Esophagus muscularis mucosa (tissue), 4 donors: ENCODE measurements around the gene GNAS-AS1. TPM values are rescaled to one million over a fixed set of nuclear protein-coding genes. Genes with fewer than 3 reads are reported as not detected.

Source experiments
- DNase-seq: peaks from one replicate; pipeline ENCODE4 v3.0.0-alpha.2; 2017; ENCODE audit errors: extremely low spot score
- H3K27ac ChIP-seq, 4 donors: fragments of 200-600 bp; sonication (generic); replicated peaks in 1 of 4; 1 replicate in 3 of 4; 2 replicates in 1 of 4; pipeline ENCODE4 v1.5.1; 2016 to 2019; ENCODE audit warnings: mild to moderate bottlenecking in 1 of 4
- H3K27me3 ChIP-seq, 4 donors: fragments of 200-600 bp; sonication (generic); one replicate each; pipeline versions ENCODE4 v1.5.1 to v1.6.0; 2016 to 2019
- H3K36me3 ChIP-seq, 4 donors: fragments of 200-600 bp; sonication (generic); one replicate each; pipeline ENCODE4 v1.5.1; 2016 to 2019
- H3K4me1 ChIP-seq, 4 donors: fragments of 200-600 bp; sonication (generic); one replicate each; pipeline ENCODE4 v1.5.1; 2016 to 2019
- H3K4me3 ChIP-seq, 4 donors: fragments of 200-600 bp; sonication (generic); 1 replicate in 2 of 4; 2 replicates in 2 of 4; pipeline ENCODE4 v1.5.1; 2016 to 2019; ENCODE audit warnings: mild to moderate bottlenecking in 4 of 4, moderate library complexity in 1 of 4
- H3K9me3 ChIP-seq, 4 donors: fragments of 200-600 bp; sonication (generic); 1 replicate in 3 of 4; 2 replicates in 1 of 4; pipeline ENCODE4 v1.5.1; 2016 to 2019
- EP300 ChIP-seq: sonication (generic); formaldehyde crosslinking; IDR thresholded peaks from one replicate; pipeline ENCODE4 v1.6.1; 2017; ENCODE audit warnings: antibody characterized with exemption
- POLR2A ChIP-seq: fragments of 450-650 bp; IDR thresholded peaks from one replicate; pipeline ENCODE4 v1.6.1; 2017; ENCODE audit warnings: antibody characterized with exemption, moderate library complexity, mild to moderate bottlenecking, low read depth
- POLR2AphosphoS5 ChIP-seq, 2 donors: sonication (generic); formaldehyde crosslinking; IDR thresholded peaks; one replicate each; pipeline ENCODE4 v1.6.1; 2017; ENCODE audit warnings: antibody characterized with exemption in 2 of 2
- WGBS: methylation state at CpG from one replicate; pipeline ENCODE4 v1.1.5; 2018; 5-methylcytosine and 5-hydroxymethylcytosine counted together
- intact Hi-C: fragments of 100-400 bp; cut with DNase I; formaldehyde crosslinking; loops from one replicate; pipeline ENCODE4 v1.15.1; 2023
- total RNA-seq, 4 donors: library from RNA; depleted of rRNA; stranded (reverse); fragments of >200 nt; gene quantifications; one replicate each; pipeline versions ENCODE4 v1.1.0 to v1.2.1, GENCODE V29; 2016
- TF ChIP-seq, protein P1 (sequence below), 3 experiments: fragments of 200-600 bp in 2 of 3; fragments of 450-650 bp in 1 of 3; sonication (generic) in 2 of 3; IDR thresholded peaks; one replicate each; pipeline ENCODE4 v1.5.1; 2017 to 2019; ENCODE audit warnings: antibody characterized with exemption in 3 of 3, mild to moderate bottlenecking in 2 of 3, moderate library complexity in 1 of 3

GNAS-AS1 gene
- total RNA-seq, 4 donors from 2014 or later = 0.13 to 0.42 (median 0.23) TPM; not detected in 1

DNA sequence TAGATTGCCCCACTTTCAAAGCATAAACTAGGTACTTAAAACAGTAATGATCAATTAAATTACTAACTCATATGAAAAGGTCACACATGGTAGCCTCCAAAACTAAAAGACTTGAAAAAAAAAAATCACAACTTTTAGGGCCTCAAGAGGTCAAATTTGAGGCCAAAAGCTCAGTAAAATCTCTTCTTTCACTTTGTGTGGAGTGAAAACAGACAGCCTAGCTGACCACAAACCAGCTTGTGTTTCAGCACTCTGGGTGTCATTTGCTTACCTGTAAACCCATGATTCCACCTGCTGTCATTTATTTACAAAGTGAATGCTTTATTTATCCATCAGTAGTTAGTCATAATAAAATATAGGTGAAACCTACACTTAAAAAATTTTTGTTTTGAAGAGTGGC, 35.8 kb upstream of the GNAS-AS1 start:
- Histone ChIP-seq H3K9me3 (no peaks in the 10 kb centered on the region), H3K27me3 (no peaks in the 10 kb centered on the region), H3K4me1 (peaks cover 0 to 17% (median 11%) of the 10 kb centered on the region in 4 donors), H3K27ac (no peak overlapping the region), H3K36me3 (no peaks in the 10 kb centered on the region), H3K4me3 (no peak overlapping the region)
- intact Hi-C loops = loop anchor here (5.0 kb wide), 1 partner anchor 156 kb away; the partner anchor contains the start of gene PRELID3B
- TF ChIP-seq EP300 (no peak), POLR2AphosphoS5 (IDR thresholded peaks at IDR 0.05) (no peak), POLR2A (no peak)
- TF ChIP-seq, protein P1, sequence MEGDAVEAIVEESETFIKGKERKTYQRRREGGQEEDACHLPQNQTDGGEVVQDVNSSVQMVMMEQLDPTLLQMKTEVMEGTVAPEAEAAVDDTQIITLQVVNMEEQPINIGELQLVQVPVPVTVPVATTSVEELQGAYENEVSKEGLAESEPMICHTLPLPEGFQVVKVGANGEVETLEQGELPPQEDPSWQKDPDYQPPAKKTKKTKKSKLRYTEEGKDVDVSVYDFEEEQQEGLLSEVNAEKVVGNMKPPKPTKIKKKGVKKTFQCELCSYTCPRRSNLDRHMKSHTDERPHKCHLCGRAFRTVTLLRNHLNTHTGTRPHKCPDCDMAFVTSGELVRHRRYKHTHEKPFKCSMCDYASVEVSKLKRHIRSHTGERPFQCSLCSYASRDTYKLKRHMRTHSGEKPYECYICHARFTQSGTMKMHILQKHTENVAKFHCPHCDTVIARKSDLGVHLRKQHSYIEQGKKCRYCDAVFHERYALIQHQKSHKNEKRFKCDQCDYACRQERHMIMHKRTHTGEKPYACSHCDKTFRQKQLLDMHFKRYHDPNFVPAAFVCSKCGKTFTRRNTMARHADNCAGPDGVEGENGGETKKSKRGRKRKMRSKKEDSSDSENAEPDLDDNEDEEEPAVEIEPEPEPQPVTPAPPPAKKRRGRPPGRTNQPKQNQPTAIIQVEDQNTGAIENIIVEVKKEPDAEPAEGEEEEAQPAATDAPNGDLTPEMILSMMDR (IDR thresholded peaks at IDR 0.05) = no peak
- no peak for DNase-seq

GRCh38 chr20:58884966-58885365, 34.3 kb upstream of the GNAS-AS1 start:
- no peak for DNase-seq
- Histone ChIP-seq H3K27me3 (no peaks in the 10 kb centered on the region), H3K4me1 (peaks cover 0 to 10% (median 6%) of the 10 kb centered on the region in 4 donors), H3K36me3 (no peaks in the 10 kb centered on the region), H3K4me3 (no peak overlapping the region), H3K27ac (no peak overlapping the region), H3K9me3 (no peaks in the 10 kb centered on the region)
- intact Hi-C loops = loop anchor here (5.0 kb wide), 1 partner anchor 157 kb away; the partner anchor contains the start of gene PRELID3B
- 71% methylated on average over 3 of the region's 3 CpGs for WGBS
- TF ChIP-seq, protein P1 (IDR thresholded peaks at IDR 0.05) = no peak
- no peak for TF ChIP-seq EP300
- no peak for TF ChIP-seq POLR2AphosphoS5 (IDR thresholded peaks at IDR 0.05)
- TF ChIP-seq POLR2A = no peak

GRCh38 chr20:58883241-58883691, 32.6 kb upstream of the GNAS-AS1 start:
- 83% methylated on average over 9 of the region's 9 CpGs for WGBS
- no peak for TF ChIP-seq POLR2AphosphoS5 (IDR thresholded peaks at IDR 0.05)
- TF ChIP-seq POLR2A = no peak
- no peak for TF ChIP-seq EP300
- TF ChIP-seq, protein P1 (IDR thresholded peaks at IDR 0.05) = no peak
- Histone ChIP-seq H3K4me1 (peaks cover 0 to 7% (median 5%) of the 10 kb centered on the region in 4 donors), H3K27ac (no peak overlapping the region), H3K36me3 (no peaks in the 10 kb centered on the region), H3K9me3 (no peaks in the 10 kb centered on the region), H3K27me3 (no peaks in the 10 kb centered on the region), H3K4me3 (no peak overlapping the region)
- intact Hi-C loops = no loop called here
- DNase-seq = no peak

DNA sequence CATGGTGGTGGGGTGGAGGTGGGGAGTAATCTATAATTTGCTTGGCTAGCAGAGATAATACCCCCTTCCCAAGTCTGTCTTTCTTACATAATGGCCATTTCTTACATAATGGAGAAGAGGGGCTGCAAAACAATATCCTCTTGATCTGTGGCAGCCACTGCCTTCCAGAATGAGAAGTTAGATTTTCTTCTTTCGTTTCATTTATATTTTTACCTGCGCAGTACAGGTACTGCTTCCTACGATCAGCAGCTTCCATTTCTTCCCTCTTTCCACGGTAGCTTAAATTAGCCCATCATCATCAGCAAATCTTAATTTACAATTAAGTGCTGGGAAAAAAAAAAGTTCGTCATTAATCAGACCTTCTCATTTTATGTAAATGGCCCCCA, 32.0 kb upstream of the GNAS-AS1 start:
- Histone ChIP-seq H3K36me3 (no peaks in the 10 kb centered on the region), H3K27ac (no peak overlapping the region), H3K4me1 (peaks cover 0 to 1% (median 0%) of the 10 kb centered on the region in 4 donors), H3K27me3 (no peaks in the 10 kb centered on the region), H3K4me3 (no peak overlapping the region), H3K9me3 (no peaks in the 10 kb centered on the region)
- 73% methylated on average over 5 of the region's 5 CpGs for WGBS
- TF ChIP-seq POLR2AphosphoS5 (IDR thresholded peaks at IDR 0.05) = no peak
- intact Hi-C loops = no loop called here
- DNase-seq = no peak

GRCh38 chr20:58880994-58881752, 30.5 kb upstream of the GNAS-AS1 start:
- no peaks in the 10 kb centered on the region for H3K36me3 ChIP-seq
- no peak overlapping the region for H3K27ac ChIP-seq
- no peak overlapping the region for H3K4me3 ChIP-seq
- WGBS = 85% methylated on average over 9 of the region's 9 CpGs
- no peak for TF ChIP-seq EP300
- no peak for TF ChIP-seq POLR2A
- no peaks in the 10 kb centered on the region for H3K9me3 ChIP-seq
- no peaks in the 10 kb centered on the region for H3K4me1 ChIP-seq
- DNase-seq = no peak
- intact Hi-C loops = no loop called here
- H3K27me3 ChIP-seq = no peaks in the 10 kb centered on the region
